ENCODE data around the gene CDH4. TPM values are rescaled to one million over a fixed set of nuclear protein-coding genes. Genes with fewer than 3 reads are reported as not detected.

The CDH4 gene
- total and polyA plus RNA-seq, 2 of the 13 experiments (the other 11 are each of a cell fraction or from before 2014, with no cell fraction given), result not detected

DNA sequence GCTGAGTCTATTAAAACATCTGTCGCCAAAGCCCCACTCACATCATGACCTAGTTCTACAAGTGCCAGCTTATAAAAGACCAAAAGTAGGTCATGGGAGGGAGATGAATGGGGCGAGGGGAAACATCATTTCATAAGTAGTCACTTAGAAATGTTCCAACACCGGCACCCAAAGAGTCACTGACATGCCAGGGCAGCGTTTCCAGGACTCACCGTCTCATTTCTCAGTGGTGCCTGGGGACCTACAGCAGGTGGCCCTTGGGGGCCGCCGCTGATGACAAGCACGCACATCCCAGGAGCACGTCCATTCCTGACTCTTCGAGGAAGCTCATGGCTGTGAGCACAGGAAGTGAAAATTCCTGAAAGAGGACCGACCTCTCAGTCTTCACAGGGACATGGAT lies 260.4 kb downstream of the CDH4 start (continued):
- TF ChIP-seq, protein P1, sequence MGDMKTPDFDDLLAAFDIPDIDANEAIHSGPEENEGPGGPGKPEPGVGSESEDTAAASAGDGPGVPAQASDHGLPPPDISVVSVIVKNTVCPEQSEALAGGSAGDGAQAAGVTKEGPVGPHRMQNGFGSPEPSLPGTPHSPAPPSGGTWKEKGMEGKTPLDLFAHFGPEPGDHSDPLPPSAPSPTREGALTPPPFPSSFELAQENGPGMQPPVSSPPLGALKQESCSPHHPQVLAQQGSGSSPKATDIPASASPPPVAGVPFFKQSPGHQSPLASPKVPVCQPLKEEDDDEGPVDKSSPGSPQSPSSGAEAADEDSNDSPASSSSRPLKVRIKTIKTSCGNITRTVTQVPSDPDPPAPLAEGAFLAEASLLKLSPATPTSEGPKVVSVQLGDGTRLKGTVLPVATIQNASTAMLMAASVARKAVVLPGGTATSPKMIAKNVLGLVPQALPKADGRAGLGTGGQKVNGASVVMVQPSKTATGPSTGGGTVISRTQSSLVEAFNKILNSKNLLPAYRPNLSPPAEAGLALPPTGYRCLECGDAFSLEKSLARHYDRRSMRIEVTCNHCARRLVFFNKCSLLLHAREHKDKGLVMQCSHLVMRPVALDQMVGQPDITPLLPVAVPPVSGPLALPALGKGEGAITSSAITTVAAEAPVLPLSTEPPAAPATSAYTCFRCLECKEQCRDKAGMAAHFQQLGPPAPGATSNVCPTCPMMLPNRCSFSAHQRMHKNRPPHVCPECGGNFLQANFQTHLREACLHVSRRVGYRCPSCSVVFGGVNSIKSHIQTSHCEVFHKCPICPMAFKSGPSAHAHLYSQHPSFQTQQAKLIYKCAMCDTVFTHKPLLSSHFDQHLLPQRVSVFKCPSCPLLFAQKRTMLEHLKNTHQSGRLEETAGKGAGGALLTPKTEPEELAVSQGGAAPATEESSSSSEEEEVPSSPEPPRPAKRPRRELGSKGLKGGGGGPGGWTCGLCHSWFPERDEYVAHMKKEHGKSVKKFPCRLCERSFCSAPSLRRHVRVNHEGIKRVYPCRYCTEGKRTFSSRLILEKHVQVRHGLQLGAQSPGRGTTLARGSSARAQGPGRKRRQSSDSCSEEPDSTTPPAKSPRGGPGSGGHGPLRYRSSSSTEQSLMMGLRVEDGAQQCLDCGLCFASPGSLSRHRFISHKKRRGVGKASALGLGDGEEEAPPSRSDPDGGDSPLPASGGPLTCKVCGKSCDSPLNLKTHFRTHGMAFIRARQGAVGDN (CRISPR knock-in tag; IDR thresholded peaks at IDR 0.05), result no peak
- TF ChIP-seq SPEN (CRISPR knock-in tag; IDR thresholded peaks at IDR 0.05; ENCODE audit: low read depth) (no peak), ZNF672 (CRISPR knock-in tag; IDR thresholded peaks at IDR 0.05) (no peak), JARID2 (CRISPR knock-in tag; IDR thresholded peaks at IDR 0.05; ENCODE audit: insufficient replicate concordance) (no peak), CHD4 (IDR thresholded peaks at IDR 0.05; ENCODE audit: borderline replicate concordance, low read length) (no peak), AKNA (CRISPR knock-in tag; IDR thresholded peaks at IDR 0.05; ENCODE audit: borderline replicate concordance) (no peak), BCLAF1 (IDR thresholded peaks at IDR 0.05) (no peak), ZNF460 (CRISPR knock-in tag; IDR thresholded peaks at IDR 0.05; ENCODE audit: borderline replicate concordance) (no peak), ZNF234 (CRISPR knock-in tag; conservative IDR thresholded peaks at IDR 0.05) (no peak)

Measured in HepG2 (cell line).